ENCODE data around the gene GRAMD4.

The GRAMD4 gene

GRCh38 chr22:46674367-46674781 is 54.2 kb downstream of the GRAMD4 start:
- DNase-seq (ENCODE audit: low read depth), result peak; percentile 88

GRCh38 chr22:46674906-46675305 is 54.7 kb downstream of the GRAMD4 start:
- no peak for DNase-seq (ENCODE audit: low read depth)

- DNase-seq (ENCODE audit: low read depth), result no peak
Observed at GRCh38 chr22:46675479-46675878, 55.3 kb downstream of the GRAMD4 start.

DNA sequence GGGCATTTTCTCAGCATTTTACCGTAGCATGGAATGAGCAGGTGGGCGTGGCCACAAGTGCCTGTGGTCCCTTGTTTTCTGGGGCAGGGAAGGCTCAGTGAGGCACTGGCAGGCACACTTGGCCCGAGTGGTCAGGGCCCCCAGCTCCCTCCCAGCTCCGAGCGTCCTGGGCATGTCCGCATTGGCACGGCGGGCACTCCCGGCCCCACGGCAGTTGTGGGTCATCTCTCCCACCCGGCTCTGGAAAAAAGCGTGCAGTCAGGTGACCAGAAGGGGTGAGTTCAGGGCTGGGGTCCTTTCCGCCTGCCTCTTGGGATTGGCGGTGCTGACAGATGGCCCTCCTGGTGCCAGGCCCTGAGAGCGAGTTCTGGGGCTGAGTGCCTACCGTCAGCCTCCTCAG is 55.8 kb downstream of the GRAMD4 start:
- DNase-seq (ENCODE audit: low read depth), result no peak

- no peak for DNase-seq (ENCODE audit: low read depth)
Observed at GRCh38 chr22:46676479-46676878, 56.3 kb downstream of the GRAMD4 start.

- no peak for DNase-seq (ENCODE audit: low read depth)
Observed at GRCh38 chr22:46676881-46677280, 56.7 kb downstream of the GRAMD4 start.

DNA sequence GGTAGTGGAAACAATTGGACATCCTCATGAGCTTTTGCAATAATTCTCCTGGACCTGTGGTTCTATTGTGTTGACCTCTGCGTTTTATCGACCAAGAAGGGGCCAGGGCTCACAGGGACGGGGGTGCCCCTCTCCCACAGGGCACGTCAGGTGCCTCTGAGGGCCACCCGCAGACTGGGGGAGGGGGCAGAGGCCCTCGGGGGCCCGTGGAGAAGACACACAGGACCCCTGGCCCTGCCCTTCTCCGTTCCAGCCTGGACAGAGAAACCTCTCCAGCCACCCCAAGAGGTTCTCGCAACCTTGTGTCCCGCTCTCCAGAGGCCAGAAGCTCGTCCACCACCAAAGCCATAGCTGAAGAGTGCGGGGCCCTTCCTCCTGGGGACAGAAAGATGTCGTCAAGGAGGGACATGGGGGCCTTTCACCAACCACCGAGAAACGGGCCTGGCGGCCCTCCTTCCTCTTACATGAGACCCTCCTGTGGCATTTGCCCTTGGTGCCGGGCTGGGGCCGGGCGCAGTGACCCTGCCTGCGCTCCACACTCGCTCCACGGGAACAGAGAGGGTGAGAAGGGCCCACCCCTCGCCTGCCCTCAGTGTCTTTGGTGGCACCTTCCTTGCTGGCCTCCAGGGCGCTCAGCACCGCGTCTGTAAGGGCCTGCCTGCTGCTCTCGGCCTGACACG is 57.3 kb downstream of the GRAMD4 start:
- DNase-seq (ENCODE audit: low read depth), result no peak

- DNase-seq (ENCODE audit: low read depth), result no peak
Observed at GRCh38 chr22:46678003-46678657, 57.9 kb downstream of the GRAMD4 start.

GRCh38 chr22:46678785-46679700 is 58.9 kb downstream of the GRAMD4 start:
- DNase-seq (ENCODE audit: low read depth), result no peak

DNA sequence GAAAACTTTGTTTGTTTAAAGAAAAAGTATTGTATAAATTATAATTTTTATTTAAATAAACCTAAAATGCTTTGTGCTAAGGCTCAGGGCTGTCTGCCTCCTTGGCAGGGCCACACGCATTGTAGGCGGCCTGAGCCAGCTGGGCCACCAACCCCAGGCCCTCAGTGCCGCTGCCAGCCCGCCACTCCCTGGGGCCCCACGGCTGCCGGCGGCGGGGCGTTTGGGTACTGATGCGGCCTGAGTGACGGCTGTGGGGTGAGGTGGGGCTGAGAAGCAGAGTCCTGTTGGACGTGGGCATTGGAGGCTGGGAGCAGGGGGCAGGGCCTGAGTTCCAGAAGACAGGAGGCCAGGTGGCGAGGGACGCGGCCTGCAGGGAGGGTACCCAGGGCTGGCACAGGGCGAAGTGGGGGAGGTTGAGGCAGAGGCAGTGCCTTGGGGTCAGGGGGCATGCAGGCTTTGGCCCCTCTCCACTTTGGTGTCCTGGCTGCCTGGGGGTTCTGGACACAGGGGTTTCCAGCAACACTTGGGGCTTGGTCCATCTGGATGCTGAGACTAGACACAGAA is 59.6 kb downstream of the GRAMD4 start:
- no peak for DNase-seq (ENCODE audit: low read depth)

DNA sequence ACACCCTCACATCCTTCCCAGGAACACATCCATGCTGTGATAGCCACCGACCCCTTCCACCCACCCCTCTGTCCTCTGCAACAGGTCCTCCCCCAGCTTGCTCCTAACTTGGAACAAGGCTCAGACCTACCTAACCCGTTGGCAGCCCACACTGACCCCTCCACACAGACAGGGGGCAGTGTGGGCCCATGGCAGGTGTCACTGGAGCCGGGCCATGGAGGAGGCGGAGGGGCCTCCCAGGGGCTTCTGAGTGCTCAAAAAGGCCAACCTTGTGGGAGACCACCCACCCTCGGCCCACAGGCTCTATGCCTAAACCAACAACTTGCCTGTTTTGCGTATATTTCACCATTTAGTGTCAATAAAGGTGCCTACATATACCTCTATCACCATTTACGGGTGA is 60.8 kb downstream of the GRAMD4 start:
- no peak for DNase-seq (ENCODE audit: low read depth)

GRCh38 chr22:46682011-46682731 is 62.0 kb downstream of the GRAMD4 start:
- no peak for DNase-seq (ENCODE audit: low read depth)

DNA sequence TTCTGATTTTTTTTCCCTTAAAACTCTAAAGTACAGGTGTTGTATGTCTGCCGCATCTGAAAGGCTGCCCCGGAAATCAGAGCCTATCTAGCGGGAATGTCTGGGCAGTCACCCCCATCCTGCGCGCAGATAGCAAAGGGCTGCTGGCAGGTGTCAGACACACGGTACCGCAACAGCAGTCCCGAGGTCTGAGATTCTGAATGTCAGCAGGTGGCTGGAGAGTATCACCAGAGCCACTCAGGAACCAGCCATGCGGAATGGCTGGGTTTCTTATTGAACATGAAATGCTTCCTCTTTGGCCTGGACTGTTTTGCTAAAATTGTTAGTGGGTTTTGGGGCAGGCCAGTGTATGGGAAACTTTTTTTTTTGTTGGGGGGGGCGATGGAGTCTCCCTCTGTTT is 64.5 kb downstream of the GRAMD4 start:
- no peak for DNase-seq (ENCODE audit: low read depth)

GRCh38 chr22:46686221-46687047 is 66.2 kb downstream of the GRAMD4 start:
- DNase-seq (ENCODE audit: low read depth), result no peak

DNA sequence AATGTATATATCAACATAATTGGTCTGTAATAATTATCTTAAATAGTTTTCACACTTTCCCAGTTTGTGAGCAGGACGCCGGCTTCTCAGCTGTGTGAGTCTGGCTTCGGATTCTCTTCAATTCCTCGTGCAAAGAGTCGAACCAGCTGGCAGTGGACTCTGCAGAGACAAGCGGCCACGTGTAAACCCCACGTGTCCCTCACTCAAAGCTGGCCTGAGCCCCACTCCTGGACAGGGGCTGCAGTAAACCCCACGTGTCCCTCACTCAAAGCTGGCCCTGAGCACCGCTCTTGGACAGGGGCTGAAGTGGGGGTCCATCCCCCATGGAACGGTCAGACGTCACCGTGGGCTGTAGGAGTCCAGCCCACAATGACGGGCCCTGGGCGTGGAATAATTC is 66.9 kb downstream of the GRAMD4 start:
- no peak for DNase-seq (ENCODE audit: low read depth)

GRCh38 chr22:46687460-46687859 is 67.3 kb downstream of the GRAMD4 start:
- no peak for DNase-seq (ENCODE audit: low read depth)

DNA sequence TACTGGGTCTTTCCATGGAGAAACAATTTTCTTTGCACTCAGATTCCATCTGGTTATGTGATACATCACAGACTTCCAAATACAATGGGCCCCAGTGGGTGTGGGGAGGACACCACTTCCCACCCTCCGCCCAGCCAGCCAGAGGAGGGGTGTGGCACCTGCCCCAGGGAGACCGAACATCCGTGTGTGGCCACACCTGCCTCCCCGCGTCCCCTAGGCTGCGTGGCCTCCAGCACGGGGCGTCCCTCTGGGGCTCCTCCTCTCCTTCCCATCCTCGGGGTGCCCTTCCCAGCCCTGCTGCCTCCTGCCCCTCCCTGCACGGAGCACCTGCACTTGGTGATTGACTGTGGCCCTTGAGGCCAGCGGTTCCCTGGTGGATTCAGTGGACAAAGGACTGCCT is 68.8 kb downstream of the GRAMD4 start:
- DNase-seq (ENCODE audit: low read depth), result no peak

DNA sequence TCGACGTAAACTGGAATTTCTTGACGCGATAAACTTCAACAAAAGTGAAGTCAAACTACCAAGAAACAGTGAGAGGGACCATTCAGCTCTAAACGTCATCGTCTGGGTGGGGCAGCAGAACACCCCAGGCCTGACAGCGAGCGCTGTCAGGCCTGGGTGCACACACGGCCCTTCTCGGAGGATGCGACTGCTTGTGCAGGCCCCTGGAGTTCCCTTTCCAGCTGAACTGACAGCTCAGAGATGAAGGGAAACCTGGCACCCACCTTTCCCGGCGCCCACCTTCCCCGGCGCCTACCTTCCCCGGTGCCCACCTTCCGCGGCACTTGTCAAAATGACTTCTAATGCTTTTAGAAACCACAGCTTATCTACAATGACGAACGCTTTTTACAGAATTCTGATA is 70.0 kb downstream of the GRAMD4 start:
- DNase-seq (ENCODE audit: low read depth), result no peak

DNA sequence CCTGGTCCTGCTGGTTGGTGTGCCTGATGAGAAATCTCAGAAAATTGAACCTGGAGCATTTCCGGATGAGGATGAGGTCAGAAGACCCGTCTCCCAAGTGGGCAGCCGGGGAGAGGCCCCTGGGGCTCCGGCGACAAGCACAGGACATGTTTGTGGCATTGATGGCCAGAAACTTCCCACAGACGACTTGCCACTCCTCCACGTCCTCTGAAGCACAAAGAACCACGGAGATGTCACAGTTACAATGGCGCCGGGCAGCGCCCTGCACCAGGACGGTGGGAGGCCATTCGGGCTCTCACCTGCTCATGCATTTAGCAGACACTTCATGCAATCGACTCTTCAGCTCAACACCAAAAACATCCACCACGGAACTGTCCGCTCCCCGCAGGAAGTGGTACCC is 71.4 kb downstream of the GRAMD4 start:
- no peak for DNase-seq (ENCODE audit: low read depth)

DNA sequence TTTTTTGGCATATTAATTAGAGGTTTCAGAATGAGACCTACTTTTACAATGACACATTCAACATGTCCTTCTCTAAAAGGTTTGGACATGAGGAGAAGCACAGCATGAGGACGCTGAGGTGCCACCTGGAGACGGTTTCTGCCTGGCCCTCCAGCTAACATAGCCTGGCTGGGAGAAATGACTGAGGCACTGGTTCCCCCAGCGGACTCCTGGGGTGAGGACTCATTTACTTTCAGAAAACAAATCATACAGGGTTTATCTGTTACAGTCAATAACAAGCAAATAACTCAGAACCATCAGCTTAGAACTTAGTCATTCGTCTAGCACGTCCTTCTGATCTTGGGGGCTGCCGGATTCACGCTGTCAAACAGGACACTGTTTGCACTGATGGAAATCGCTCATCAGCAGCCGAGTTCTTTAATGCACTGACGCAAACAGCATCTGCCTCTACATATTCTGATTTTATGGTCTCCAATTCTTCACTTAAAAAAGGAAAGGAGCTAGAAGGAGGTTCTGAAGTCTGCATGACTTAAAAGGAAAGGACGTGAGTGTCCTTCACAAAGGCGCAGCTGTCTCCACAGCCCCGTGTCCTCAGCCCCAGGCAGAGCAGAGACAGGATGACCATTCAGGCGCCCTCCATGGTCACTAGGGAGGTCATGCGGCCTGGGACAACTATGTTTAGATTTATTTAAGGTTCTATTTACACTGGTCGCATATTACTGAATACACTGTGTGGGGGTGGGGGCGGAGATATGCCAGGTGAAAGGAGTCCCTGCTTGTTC is 73.6 kb downstream of the GRAMD4 start:
- no peak for DNase-seq (ENCODE audit: low read depth)

All from stimulated activated CD8-positive, alpha-beta memory T cell treated with anti-CD3 and anti-CD28 coated beads, Interleukin-12 subunit alpha, Interleukin-12 subunit beta, amount 100 ng/mL, for 4 hours (primary cell).